ENCODE data around the gene DPEP2.
"Not testable (repeated sequence)": the region's sequence is repeated elsewhere in the genome, so short reads cannot be mapped to it uniquely, and the experiment has no call there.

Gene DPEP2

DNA sequence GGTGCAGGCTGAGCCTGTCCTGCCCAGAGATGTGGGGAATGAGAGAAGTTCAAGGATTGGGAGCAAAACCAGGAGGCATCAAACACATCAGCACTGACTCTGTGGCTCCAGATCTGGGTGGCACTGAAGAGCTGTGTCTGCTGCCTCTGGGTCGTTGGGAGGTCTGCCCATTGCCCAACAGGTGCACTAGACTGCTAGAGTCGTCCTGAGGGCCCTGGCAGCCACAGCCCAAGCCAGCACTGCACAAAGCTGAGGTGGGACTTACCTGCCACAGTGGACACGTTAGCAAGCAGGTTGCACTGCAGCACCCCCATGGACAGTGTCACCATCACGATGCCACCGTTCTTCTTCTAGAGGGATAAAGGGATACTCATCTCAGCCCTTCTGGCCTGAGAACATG is 22.3 kb downstream of the DPEP2 start:
- Histone ChIP-seq H2AFZ (ENCODE audit: low read length, unreplicated experiment) (no peak overlapping the region), H3K79me2 (ENCODE audit: control insufficient read depth, insufficient read depth, low read length, unreplicated experiment) (no peaks in the 10 kb centered on the region)

DNA sequence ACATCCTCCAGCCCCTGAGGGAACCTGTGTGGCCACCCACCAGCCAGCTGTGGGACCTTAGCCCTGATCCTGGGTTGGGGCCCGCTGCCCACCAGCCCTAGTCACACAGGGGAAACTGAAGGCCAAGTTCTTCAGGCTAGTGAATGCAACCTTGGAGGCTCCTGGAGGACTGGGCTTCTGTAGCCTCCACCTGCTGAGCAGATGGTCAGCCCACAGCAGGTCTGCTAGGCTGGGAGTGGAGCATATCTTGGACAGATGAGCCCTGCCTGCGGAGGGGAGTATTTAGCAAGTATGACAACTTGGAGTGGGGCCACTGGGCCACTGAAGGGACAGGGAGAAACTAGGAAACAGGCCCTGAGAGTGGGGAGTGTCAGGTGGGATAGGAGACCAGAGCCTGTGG is 23.1 kb downstream of the DPEP2 start:
- Histone ChIP-seq H3K36me3 (ENCODE audit: insufficient read depth, low read length) (no peaks in the 10 kb centered on the region), H3K27ac (ENCODE audit: low read depth, low read length) (no peak overlapping the region), H3K79me2 (ENCODE audit: control insufficient read depth, insufficient read depth, low read length, unreplicated experiment) (no peaks in the 10 kb centered on the region), H3K4me1 (ENCODE audit: control insufficient read depth, insufficient read depth, low read length, unreplicated experiment) (no peaks in the 10 kb centered on the region), H2AFZ (ENCODE audit: low read length, unreplicated experiment) (no peak overlapping the region), H3K4me3 (ENCODE audit: low read depth, low read length) (no peak overlapping the region), H3K27me3 (ENCODE audit: insufficient read depth, low read length) (peaks cover 11% of the 10 kb centered on the region; the same call in 1 of the 2 replicates)

More for the DNA sequence above, 22.3 kb downstream of the DPEP2 start:
- Histone ChIP-seq H3K27me3 (ENCODE audit: insufficient read depth, low read length) (peaks cover 11% of the 10 kb centered on the region; the same call in 1 of the 2 replicates), H3K4me3 (ENCODE audit: low read depth, low read length) (no peak overlapping the region), H3K36me3 (ENCODE audit: insufficient read depth, low read length) (no peaks in the 10 kb centered on the region), H3K27ac (ENCODE audit: low read depth, low read length) (no peak overlapping the region), H3K4me1 (ENCODE audit: control insufficient read depth, insufficient read depth, low read length, unreplicated experiment) (no peaks in the 10 kb centered on the region)

DNA sequence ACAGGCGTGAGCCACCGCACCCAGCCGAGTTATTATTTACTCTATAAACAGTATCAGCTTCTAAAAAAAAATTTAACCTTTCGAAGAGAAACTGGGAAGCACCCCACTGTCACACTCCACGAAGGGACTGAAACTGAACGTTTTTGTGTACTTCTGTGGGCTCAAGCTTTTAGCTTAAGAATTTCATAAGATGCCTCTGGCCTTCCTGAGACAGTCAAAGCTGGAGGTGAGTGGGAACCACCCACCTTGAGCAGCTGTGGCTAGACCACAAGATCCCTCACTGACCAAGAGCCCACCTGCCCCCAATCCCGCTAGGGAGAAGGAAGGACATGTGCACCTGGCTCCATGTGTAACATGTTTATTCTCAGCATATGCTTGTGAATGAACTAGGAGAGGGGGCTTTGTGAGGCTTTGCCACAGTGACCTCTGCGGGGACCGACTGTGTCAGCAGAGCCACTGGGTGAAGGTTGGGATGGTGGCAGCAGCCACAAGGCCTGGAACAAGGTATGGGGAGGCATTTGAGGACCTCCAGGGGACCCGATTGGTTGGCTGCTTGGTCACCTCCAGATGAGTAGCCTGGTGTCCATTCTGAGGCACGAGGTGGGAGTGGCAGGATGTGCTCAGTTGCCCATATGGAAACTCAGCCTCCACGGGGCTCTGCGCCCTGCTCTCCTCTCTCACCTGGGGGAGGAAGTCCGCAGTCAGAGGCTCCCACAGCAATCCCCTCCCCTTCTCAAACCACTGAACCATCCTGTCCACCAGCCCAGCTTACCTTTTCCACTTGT is 23.8 kb downstream of the DPEP2 start:
- H3K27ac ChIP-seq (ENCODE audit: low read depth, low read length), result no peak overlapping the region
- peaks cover 11% of the 10 kb centered on the region; the same call in 1 of the 2 replicates for H3K27me3 ChIP-seq (ENCODE audit: insufficient read depth, low read length)
- no peak overlapping the region for H3K4me3 ChIP-seq (ENCODE audit: low read depth, low read length)
- no peaks in the 10 kb centered on the region for H3K79me2 ChIP-seq (ENCODE audit: control insufficient read depth, insufficient read depth, low read length, unreplicated experiment)
- H2AFZ ChIP-seq (ENCODE audit: low read length, unreplicated experiment), result no peak overlapping the region
- no peaks in the 10 kb centered on the region for H3K4me1 ChIP-seq (ENCODE audit: control insufficient read depth, insufficient read depth, low read length, unreplicated experiment)
- H3K36me3 ChIP-seq (ENCODE audit: insufficient read depth, low read length), result no peaks in the 10 kb centered on the region

DNA sequence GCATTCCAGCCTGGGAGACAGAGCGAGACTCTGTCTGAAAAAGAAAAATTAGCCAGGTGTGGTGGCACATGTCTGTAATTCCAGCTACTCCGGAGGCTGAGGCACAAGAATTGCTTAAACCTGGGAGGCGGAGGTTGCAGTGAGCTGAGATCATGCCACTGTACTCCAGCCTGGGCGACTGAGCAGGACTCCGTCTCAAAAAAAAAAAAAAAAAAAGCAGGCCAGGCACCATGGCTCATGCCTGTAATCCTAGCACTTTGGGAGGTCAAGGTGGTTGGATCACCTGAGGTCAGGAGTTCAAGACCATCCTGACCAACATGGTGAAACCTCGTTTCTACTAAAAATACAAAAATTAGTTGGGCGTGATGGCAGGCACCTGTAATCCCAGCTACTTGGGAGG is 27.0 kb downstream of the DPEP2 start:
- H2AFZ ChIP-seq (ENCODE audit: low read length, unreplicated experiment); H3K36me3 ChIP-seq (ENCODE audit: insufficient read depth, low read length); H3K4me1 ChIP-seq (ENCODE audit: control insufficient read depth, insufficient read depth, low read length, unreplicated experiment); H3K27me3 ChIP-seq (ENCODE audit: insufficient read depth, low read length); H3K27ac ChIP-seq (ENCODE audit: low read depth, low read length); H3K4me3 ChIP-seq (ENCODE audit: low read depth, low read length): not testable (repeated sequence)
- peaks cover 10% of the 10 kb centered on the region for H3K79me2 ChIP-seq (ENCODE audit: control insufficient read depth, insufficient read depth, low read length, unreplicated experiment)

DNA sequence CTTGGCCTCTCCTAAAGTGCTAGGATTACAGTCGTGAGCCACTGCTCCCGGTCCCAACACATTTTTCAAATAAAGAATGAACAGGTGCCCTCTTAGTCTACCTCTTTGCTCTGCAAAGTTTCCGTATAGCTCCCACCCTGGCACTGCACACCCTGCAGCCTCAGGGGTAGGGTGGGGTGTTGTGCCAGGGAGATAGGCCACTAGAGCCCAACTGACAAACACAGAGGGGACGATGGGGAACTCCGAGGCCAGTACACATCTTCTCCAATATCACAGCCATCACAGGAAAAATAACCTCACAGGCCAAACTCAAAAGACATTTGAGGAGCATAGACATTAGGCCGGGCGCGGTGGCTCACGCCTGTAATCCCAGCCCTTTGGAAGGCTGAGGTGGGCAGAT is 28.2 kb downstream of the DPEP2 start:
- H3K27ac ChIP-seq (ENCODE audit: low read depth, low read length), result no peak overlapping the region
- no peaks in the 10 kb centered on the region for H3K27me3 ChIP-seq (ENCODE audit: insufficient read depth, low read length)
- H3K79me2 ChIP-seq (ENCODE audit: control insufficient read depth, insufficient read depth, low read length, unreplicated experiment), result peaks cover 22% of the 10 kb centered on the region
- no peak overlapping the region for H3K4me3 ChIP-seq (ENCODE audit: low read depth, low read length)
- H2AFZ ChIP-seq (ENCODE audit: low read length, unreplicated experiment), result no peak overlapping the region
- peaks cover 10% of the 10 kb centered on the region for H3K4me1 ChIP-seq (ENCODE audit: control insufficient read depth, insufficient read depth, low read length, unreplicated experiment)
- no peaks in the 10 kb centered on the region for H3K36me3 ChIP-seq (ENCODE audit: insufficient read depth, low read length)

DNA sequence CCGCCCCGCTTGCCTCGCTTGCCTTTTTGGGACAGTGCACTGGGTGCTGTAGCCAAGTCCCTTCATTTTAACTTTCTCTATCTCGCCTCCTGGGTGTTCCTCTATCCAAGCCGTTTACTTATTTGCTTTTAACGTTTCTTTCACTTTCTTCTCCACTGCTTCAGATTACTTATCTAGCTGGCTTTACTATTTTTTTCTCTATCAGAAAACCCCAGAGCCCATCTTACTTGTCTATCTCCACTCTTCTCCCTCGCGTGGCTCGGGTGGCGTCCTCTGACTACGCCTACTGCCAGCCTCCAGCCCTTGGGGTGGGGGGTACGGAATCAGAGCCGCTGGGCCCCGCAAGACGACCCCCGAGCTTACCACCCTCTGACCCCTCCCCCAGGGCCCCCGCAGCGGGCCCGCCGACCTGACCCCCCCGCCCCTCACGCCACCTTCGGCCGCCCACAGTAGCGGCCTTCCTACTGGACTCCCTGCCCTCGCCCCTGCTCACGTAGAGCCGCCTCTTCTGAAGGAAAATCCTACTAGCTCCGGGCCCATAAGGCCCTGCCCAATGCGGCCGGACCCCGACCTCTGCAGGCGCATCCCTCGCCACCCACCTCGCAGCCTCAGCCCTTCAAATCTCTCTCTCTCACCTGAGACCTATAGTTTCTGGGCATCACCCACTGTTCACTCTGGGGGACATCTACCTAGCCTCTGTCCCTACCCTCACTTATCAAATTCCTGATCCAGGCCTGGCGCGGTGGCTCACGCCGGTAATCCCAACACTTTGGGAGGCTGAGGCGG is 29.8 kb downstream of the DPEP2 start:
- H3K27ac ChIP-seq (ENCODE audit: low read depth, low read length), result no peak overlapping the region
- H3K4me3 ChIP-seq (ENCODE audit: low read depth, low read length), result peak overlapping the region; percentile 88

DNA sequence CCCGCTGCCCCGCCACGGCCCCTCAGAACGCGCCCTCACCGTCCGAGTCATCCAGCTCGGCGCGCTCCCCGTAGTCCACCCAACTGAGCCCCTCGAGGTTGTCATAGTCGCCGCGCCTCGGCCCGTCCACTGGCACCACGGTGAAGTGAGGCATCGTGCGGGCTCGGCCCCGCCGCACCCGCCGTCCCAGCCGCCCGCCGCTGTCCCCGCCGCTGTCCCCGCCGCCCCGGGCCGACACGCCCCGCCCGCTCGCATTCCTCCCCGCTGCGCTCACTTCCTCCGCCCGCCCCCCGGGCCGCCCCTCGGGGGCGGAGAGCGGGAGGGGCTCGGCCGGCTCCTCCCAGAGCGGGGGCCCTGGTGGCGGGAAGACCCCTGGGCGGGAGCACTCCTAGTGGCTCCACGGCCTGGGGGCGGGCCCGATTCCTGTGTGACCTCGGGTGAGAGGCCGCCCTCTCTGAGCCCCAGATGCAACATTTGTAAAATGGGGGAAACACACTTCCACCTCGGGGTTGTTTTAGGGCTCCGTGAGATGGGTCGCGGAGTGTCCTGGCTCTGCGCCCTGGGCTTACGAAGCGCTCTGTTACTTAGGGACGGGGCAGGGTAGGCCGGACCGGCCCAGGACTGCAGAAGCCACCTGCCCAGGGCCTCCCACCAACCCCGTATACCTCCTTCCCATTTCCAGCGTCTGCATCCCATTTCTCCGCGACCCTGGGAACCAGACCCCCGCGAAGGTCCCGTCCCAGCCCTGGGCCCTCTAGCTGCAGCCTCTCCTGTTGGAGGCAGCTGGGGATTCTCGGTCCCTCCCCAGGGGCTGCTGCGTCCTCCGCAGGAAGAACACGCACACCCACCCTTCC is 30.7 kb downstream of the DPEP2 start, which contains the start of gene SLC12A4:
Gene SLC12A4, minus strand, starts transcription at position 238 of the 854 bp plus-strand sequence. Its CDS starts 84 bp downstream, at position 154.
- H3K27me3 ChIP-seq (ENCODE audit: insufficient read depth, low read length), result no peaks in the 10 kb centered on the region
- H2AFZ ChIP-seq (ENCODE audit: low read length, unreplicated experiment), result peak within 1 kb of the TSS; percentile 95
- peak within 1 kb of the TSS; percentile 88 for H3K4me3 ChIP-seq (ENCODE audit: low read depth, low read length)
- peaks cover 47% of the 10 kb centered on the region for H3K79me2 ChIP-seq (ENCODE audit: control insufficient read depth, insufficient read depth, low read length, unreplicated experiment)
- peaks cover 27% of the 10 kb centered on the region for H3K4me1 ChIP-seq (ENCODE audit: control insufficient read depth, insufficient read depth, low read length, unreplicated experiment)
- H3K36me3 ChIP-seq (ENCODE audit: insufficient read depth, low read length), result peaks cover under 1% of the 10 kb centered on the region
- H3K27ac ChIP-seq (ENCODE audit: low read depth, low read length), result peak within 1 kb of the TSS; percentile 76

More for the DNA sequence above, 29.8 kb downstream of the DPEP2 start:
- Histone ChIP-seq H3K36me3 (ENCODE audit: insufficient read depth, low read length) (no peaks in the 10 kb centered on the region; the same call in 1 of the 2 replicates), H3K79me2 (ENCODE audit: control insufficient read depth, insufficient read depth, low read length, unreplicated experiment) (peaks cover 39% of the 10 kb centered on the region), H3K27me3 (ENCODE audit: insufficient read depth, low read length) (no peaks in the 10 kb centered on the region), H3K4me1 (ENCODE audit: control insufficient read depth, insufficient read depth, low read length, unreplicated experiment) (peaks cover 26% of the 10 kb centered on the region), H2AFZ (ENCODE audit: low read length, unreplicated experiment) (peak overlapping the region; percentile 95)

DNA sequence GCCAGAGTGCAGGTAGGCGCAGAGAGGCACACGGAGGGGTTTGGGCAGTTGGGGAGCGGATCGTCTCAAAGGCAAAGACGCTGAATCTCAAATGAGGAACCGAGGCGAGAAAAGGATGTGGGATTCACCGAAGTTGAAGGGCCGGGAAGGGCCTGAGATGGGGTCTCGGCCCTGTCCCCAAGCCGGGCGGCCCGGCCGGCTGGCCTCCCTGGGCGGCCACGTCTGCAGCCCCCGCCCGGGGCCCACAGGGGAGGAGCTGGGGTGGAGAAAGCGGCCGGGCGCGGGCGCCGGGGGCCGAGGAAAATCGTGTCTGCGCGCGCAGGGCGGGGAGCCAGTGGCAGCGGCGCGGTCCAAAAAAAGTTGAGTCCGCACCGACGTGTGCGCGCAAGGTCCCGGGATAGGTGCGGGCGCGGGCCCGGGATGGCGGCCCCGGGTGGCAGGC is 31.3 kb downstream of the DPEP2 start:
- Histone ChIP-seq H3K27ac (ENCODE audit: low read depth, low read length) (peak overlapping the region; percentile 76), H3K79me2 (ENCODE audit: control insufficient read depth, insufficient read depth, low read length, unreplicated experiment) (peaks cover 53% of the 10 kb centered on the region), H3K4me1 (ENCODE audit: control insufficient read depth, insufficient read depth, low read length, unreplicated experiment) (peaks cover 34% of the 10 kb centered on the region), H3K36me3 (ENCODE audit: insufficient read depth, low read length) (peaks cover 6% of the 10 kb centered on the region), H3K4me3 (ENCODE audit: low read depth, low read length) (peak overlapping the region; percentile 88), H2AFZ (ENCODE audit: low read length, unreplicated experiment) (peak overlapping the region; percentile 71), H3K27me3 (ENCODE audit: insufficient read depth, low read length) (no peaks in the 10 kb centered on the region)

DNA sequence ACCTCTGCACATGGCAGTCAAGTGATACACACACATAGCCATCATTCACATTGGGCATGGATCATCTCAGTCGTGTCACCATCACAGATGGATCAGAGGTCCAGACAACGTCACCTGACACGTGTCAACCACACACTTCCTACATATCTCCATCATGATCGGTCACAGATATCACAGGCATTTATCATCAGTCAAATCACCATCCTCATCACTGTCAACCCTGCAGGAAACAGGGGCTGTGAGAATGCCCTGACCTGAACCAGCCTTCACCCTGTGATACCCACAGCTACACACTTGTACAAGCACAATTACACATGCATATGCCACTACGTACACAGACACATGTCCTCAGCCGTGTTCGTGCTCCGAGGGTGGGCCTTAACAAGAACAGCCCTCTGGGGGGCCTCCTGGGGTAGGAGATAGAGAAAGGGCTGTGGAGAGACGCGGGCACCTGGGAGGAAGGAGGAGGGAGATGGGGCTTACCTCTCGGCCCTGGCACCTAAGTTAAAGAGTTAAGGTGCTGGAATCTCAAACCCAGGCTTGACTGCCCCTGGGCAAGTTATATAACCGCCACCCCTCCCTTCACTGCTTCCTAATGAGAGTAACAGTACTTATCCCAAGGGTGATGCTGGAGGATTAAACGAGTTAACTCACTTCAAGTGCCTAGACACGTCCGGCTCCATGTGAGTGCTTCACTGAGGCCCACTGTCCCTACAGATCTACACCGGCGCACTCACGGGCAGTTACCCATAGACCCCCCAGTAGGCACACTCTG is 31.9 kb downstream of the DPEP2 start:
- Histone ChIP-seq H3K4me3 (ENCODE audit: low read depth, low read length) (peak overlapping the region; percentile 88), H3K27me3 (ENCODE audit: insufficient read depth, low read length) (no peaks in the 10 kb centered on the region), H3K4me1 (ENCODE audit: control insufficient read depth, insufficient read depth, low read length, unreplicated experiment) (peaks cover 36% of the 10 kb centered on the region), H3K36me3 (ENCODE audit: insufficient read depth, low read length) (peaks cover 9% of the 10 kb centered on the region), H2AFZ (ENCODE audit: low read length, unreplicated experiment) (no peak overlapping the region), H3K27ac (ENCODE audit: low read depth, low read length) (peak overlapping the region; percentile 76), H3K79me2 (ENCODE audit: control insufficient read depth, insufficient read depth, low read length, unreplicated experiment) (peaks cover 55% of the 10 kb centered on the region)

Measured in ACC112 (cell line).